GM18499 (cell line): ENCODE results near the gene HS6ST2.

Experiments used
- ATAC-seq: cut with Tn5 transposase; IDR thresholded peaks from one replicate; pipeline ENCODE4 v1.9.1; 2021; ENCODE audit warnings: moderate number of reproducible peaks; ENCODE audit not compliant: insufficient read depth, unreplicated experiment

The HS6ST2 gene

DNA sequence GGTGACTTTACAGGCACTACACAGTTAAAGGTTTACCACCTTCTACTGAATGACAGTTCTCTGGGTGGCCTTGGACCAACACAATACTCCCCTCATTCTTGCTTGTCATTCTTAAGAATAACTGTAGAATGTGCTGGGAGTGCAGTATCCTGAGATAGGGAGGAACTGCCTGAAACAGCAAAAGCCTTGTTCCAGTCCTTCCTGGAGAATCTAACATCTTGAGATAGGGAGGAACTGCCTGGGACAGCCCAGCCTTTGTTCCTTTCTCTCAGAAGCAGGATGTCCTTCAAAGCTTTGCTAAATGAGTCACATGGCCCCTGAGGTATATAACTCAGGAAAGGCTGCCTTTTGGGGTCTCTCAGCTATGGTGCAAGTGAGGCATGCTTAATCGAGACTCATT lies 323.9 kb downstream of the HS6ST2 start:
- ATAC-seq, result no peak

DNA sequence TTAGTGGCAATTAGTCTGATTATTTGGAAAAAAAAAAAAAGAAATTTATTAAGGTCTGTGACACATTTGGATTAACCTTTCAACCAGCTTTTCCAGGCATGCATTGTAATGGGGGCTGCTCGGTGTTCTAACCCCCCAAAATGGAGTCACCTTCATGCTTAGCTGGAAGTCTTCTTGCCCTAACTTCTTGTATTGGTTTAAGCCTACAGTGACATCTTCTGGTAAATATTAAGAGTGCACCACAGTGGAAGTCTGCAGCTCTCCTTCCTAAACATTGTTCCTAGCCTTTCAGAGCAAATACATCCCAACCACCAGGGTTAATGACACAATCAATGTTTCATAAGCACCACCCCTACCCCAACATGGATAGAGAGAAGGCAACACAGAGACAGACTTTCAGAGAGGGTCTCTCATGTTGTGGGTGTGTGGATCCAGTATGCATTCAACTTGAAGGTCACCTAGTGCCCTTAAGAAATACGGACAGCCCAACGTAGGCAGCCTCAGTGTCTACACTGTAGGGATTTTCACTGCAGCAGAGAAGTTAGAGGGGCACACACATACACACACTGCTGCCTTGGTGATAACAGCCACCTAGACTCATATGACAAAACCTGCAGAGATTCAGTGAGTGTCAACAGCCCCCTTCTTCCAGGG lies 326.7 kb downstream of the HS6ST2 start:
- no peak for ATAC-seq

DNA sequence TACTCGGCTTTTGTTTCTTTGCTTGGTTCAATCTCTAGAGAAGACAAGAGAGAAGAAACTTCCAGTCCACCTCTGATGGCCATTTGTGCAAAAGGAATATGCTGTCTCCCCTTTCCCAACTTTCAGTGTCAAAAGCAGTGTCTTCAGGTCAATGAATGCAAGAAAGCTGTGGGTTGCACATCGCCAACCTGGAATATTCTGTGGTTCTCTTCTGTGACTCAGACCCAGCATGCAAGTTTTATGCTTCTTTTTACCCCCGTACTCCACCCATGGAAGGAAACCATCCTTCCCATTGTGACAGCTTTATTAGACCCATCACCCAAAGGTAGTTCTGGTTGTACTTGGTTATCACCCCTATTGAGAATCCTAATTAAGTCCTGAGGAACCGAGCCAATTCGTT lies 334.0 kb downstream of the HS6ST2 start:
- no peak for ATAC-seq

DNA sequence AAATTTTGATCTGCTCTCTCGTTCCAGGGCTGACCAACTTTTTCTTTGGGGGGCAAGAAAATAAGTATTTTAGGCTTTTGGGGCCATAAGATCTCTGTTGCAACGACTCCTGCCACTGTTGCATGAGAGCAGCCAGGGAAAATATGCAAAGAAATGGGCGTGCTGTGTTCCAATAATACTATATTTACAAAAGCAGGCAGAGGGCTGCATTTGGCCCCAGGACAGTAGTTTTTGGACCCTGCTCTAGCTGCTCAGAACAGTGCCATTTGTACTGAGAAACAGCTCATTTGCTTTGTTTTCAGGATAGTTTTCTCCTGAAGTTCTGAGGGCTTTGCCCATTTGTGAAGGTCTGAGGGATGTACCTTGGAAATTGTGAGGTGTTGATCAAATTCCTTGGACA lies 334.5 kb downstream of the HS6ST2 start:
- no peak for ATAC-seq

DNA sequence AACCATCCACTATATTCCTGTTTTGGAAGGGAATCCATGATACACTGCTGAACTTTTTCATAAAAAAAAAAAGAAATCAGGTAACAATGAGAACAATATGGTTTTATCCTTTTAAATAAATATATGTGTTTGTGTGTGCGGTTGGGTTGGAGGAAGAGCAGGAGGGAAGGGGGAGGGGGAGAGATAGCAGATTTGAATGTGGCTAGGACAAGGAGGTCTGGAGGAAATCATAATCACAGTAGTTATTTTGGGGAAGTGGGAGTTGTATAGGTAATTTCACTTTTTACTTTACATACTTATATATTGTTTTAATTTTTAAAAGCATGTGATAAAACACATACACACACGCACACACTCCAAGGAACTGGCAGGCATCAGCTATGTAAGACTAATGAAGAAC lies 335.1 kb downstream of the HS6ST2 start:
- no peak for ATAC-seq

DNA sequence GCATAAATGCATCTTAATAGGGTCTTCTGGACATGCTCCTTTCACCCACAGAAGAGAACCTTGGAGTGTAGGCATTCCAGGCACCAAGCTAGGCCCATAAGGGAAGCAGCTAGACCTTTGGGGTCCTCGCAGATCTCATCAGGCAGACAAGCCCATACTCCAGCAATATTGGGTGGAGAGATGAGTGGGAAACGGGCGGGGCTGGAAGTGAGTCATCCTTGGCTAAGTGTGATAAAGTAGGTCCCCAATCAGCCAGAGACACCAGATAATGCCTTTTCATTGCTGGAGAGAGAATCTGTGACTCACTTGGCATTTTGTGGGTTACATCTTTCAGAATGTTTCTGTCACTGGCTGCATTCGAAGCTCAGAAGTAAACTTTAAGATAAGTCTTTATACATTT lies 336.3 kb downstream of the HS6ST2 start:
- no peak for ATAC-seq

DNA sequence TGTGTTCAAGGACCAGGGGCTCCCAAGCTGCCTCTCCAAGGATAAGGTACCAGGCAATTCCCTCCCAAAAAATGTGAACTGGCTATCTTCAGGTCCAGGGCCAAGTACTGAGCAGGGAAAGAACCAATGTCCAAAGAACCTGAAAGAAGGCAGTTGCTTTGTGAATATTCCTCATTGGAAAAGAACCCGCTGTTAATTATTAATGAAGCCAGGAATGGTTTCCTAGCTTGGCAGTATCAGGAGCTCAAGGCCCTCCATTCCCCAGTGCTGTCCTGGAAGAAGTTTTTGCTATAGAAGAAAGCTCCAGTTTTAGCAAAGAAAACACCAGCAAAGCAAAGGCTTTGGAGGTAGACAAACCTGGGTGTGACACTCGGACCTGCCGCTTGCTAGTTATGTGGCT lies 339.6 kb downstream of the HS6ST2 start:
- ATAC-seq, result no peak

DNA sequence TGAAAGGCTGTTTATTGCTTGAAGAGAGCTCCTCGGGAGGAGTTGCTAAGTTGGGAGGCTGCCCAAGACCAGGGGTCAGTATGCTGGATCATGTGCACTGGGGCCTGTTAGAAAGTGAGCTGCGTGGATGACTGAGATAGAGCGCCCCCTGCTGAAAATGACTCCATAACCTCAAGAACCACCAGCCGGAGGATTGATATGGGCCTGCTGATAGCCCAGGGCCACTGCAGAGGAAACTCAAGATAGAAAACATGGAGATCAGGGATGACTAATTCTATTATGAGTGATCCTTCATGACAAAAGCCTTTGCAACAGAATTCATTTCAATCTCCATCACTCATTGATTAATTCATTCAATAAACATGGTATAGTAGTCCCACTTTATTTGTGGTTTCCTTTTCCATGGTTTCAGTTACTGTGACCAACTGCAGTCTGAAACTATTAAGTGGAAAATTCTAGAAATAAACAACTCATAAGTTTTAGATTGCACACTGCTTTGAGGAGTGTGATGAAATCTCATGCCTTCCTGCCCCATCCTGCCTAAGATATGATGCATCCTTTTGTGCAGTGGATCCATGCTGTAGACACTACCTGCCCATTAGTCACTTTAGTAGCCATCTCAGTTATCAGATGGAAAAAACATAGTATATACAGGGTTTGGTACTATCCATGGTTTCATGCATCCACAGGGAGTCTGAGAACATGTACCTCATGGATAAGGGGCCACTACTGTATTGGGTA lies 342.9 kb downstream of the HS6ST2 start:
- ATAC-seq, result no peak

DNA sequence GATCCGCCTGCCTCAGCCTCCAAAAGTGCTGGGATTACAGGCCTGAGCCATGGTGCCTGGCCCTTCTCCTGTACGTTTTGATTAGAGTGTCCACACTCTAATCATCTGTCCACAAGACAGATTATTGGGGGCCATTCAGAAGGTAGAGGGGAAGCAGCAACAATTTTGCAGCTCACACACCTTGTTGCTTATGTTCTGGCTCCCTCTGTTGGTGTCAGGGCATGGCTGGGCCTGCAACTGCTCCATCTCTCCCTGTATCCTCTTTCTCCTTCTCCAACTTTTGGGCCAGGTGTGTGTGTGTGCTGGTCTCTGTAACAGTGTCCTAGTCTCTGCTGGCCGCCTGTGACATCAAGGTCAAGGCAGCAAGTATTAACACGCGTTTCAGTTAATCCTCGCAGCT lies 344.1 kb downstream of the HS6ST2 start:
- no peak for ATAC-seq

DNA sequence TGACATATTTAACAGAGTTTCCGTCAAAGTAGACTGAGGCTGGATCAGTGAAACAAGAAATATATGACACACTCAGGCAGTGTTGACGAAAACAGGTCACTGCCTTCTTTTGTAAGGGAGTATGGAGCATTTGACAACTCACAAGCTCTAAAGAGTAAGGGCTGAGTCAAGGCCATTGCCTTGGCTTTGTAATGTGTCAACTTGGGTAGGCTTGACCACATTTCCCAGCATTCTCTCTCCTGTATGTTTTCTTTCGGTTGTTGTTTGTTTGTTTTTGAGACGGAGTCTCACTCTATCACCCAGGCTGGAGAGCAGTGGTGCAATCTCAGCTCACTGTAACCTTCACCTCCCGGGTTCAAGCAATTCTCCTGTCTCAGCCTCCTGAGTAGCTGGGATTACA lies 344.6 kb downstream of the HS6ST2 start:
- ATAC-seq, result no peak

DNA sequence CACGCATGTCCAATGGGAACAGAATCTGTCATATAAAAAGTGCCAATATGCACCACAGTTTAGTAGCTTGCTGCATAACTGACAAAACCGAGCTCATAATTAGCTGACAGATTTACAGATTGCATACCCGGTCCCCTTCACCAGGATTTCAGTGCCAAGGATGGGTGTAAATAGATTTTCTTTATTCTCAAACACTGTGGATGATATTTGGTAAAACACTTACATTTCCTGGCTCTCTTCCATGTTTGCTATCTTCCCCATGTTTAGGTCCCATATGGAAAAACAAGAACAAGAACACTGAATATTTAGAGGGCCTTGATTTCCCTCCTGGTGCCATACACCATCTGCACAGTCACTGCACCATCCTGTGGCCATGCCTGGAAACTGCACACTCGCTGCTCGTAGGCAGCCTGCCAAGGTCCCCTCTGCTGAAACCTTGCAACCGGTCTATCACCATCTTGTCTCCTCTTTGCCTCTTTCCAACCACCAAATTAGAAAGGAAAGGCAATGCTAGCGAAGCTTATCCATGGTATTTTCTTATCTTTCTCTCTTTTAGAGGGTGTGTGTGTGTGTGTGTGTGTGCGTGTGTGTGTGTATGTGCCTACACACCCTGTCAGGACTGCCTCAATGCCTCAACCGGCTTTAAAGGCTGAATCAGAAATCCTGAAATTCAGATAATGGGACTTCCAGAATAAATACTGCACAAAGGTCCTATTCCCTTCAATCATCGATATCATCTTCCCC lies 345.4 kb downstream of the HS6ST2 start:
- ATAC-seq, result no peak

DNA sequence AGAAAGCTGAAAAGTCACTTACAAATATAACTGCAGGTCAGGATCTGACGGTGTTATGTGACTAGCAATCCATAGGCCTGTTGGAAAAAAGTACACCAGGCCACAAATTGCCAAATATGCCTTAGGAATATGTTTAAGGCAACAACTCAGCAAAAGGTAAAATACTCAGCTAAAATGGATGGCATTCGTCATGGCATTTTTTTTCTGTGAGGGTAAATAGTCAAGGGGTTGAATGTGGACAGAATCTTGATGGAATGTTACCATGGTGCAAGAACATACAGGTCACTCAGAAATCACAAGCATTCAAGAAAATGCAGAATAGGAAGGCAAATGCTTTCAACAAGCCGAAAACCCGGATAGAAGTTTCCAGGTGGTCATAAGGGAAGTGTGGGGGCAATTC lies 347.9 kb downstream of the HS6ST2 start:
- ATAC-seq, result no peak

DNA sequence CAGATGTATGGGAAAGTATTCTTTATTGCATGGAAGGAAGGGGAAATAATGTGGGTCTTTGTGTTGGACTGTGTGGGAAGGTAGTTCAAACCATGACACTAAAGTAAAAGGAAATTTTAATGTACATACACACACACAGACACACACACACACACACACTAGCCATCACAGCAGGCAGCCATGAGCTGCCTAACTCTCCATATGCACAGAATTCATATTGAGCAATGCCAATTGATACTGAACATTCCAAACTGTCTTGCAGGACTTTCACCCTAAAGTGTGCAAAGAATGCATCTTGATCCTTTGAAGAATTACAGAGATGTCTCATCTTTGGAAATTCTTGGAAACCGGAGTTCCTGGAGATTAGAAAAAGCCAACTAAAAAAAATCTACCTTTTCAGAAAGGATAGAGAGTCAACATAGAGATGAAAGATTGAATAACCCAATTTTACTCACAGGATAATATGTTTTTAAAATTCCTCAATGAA lies 349.0 kb downstream of the HS6ST2 start:
- ATAC-seq, result no peak

DNA sequence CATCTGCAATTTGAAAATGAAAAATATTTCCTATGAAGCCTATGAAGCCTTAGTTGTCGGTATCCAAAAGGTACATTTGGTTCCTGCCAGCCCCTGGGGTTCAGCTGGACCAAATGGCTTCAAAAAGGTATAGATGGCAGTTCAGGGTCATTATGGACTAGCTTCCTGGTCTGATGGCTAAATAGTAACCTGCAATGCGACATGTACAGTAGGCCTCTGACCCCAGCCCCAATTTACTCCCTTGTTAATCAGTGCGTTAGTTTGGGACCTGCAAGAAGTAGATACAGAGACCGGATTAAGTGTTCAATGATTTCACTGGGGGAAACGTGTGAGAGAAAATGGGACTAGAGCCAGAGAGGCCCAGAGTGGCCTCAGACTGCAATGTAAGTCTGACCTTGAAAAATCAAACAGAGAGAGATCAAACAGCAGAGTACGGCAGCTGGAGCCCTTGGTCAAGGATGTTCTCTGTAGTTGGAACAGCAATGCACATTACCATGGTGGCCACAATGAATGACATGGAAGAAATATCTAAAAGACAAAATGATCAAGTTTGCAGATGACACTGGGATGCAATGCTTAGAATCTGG lies 354.6 kb downstream of the HS6ST2 start:
- no peak for ATAC-seq

DNA sequence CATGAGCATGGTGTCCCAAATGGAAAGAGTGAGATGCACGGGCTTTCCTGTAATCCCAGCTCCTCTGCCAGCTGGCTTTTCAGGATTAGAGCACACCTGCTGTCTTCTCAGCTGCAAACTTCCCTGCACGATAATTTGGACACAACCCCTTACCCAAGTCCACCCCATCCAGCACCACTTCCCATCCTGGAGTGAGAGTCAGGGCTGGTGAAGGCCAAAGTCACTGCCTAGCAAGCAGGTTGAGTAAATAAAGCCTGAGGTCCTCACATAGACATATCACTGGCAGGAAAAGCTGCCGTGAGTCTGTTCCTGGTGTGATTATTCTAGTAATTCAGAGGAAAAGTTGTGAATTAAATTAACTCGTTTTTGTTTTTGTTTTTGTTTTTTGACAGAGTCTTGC lies 355.7 kb downstream of the HS6ST2 start:
- ATAC-seq, result no peak

DNA sequence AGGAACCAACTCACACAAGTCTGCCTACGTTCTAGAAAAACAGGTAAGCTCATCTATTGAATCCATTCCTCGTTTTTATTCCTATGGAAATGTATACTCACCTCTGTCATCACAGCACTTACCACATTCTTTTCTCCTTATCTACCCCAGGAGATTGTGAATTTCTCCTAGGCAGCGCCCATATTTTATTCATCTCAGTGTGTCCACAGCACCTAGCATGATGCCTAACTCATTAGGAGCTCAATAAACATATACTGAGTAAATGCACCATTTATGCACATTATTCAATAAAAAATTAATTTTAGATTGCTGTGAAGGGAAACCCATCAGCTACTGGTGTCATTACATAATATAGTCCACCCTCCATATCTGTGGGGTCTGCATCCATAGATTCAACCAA lies 363.4 kb downstream of the HS6ST2 start:
- ATAC-seq, result no peak

DNA sequence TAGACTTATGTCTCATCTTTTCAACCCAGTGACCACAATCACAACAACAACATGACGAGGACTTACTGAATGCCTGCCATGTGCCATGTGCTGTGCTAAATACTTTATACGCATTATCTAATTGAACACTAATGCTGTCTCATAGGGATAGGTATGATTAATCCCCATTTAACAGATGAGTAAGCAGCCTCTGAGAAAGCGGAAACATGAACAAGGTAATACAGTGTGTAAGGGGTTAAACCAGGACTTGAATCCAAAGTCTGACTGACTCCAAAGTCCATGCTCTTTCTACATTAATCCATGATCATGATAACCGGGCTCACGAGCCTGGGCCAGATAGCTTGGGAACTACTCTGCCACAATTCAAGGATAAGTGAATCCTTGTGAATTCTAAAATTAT lies 364.3 kb downstream of the HS6ST2 start:
- no peak for ATAC-seq

DNA sequence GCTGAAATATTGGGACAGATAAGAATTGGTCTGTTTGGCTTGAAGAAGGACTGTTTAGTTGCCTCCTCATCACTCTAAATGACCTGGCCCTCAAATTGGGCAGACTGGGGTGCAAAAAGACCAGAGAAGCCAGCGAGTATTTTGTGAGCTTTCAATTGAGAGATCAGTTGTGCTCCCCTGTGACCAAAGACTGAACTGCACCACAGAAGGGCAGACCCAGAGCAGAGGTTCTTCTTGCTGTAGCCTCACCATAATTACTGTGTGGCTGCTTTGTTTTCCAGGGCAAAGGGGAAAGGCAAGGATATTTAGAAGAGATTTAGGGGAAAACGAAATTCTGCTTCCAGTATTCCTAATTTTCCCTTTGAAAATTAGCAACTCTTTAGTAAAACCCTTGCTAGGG lies 365.5 kb downstream of the HS6ST2 start:
- ATAC-seq, result no peak

DNA sequence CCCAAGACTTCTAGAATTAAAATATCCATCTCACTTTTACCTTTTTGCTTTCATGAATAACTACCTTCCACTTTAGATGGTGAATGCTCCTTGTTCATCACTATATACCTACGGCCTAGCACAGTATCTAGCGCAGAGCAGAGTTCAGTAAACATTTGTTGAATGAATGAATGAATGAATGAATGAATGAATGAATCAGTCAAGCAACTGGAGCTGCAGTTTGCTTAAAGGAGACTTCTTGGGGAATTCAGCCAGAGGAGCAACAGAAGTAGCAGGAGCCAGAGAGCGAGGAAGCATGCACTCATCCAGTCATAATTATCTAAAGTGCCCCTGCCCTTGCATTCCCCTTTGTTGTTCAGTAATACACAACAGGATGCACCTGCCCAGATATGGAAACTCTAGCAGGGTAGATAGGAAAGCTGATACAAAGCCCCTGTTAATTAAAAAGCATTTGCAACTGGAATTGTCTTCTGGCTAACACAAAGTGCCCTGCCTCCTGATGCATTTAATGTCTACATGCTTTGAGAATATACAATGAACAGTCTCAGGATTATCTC lies 366.6 kb downstream of the HS6ST2 start:
- no peak for ATAC-seq

DNA sequence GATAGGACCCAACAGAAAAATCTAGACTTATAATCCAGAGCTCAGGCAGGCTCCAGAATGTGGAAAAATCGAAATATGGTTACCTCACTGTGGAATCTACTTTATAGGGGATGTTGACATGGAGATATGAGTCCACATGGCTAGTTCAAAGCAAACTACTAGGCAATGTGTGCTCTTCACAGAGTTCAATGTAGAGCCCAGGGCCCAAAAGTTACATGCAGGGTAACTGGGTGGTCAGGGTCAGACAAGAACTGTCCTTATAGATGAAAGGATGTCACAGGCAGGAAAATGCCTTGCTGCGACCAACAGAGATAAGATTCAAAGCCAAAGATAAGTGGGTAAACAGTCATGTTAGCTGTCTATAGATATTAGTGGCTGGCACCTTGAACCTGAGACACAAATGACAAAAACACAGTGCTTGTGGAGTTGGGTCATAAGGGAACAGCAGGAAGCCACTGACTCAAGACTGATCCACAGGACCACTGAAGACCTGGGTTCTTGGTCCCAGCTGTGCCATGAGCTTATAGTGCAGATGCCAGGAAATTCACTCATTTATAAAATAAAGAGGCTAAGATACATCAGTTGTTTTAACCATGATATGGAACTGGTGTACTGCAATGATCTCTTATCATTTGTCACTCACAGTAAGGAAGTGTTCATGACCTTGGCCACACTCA lies 367.9 kb downstream of the HS6ST2 start:
- ATAC-seq, result no peak
